HCT116 (cell line): Measurements from ENCODE around the gene INTS14.

Experiments
- CEBPB ChIP-seq: IDR thresholded peaks from 2 replicates; pipeline ENCODE4 v1.6.1; 2012; ENCODE audit warnings: low read depth
- CTCF ChIP-seq, 3 experiments: fragments of 200-600 bp in 1 of 3; sonication (generic) in 1 of 3; IDR thresholded peaks in 2 of 3; conservative IDR thresholded peaks in 1 of 3; 2 replicates each; pipeline ENCODE4 v1.5.1; 2012 to 2017; ENCODE audit warnings: low read depth in 2 of 3, low read length in 2 of 3, antibody characterized with exemption in 1 of 3, borderline replicate concordance in 1 of 3, control low read depth in 1 of 3, mild to moderate bottlenecking in 1 of 3, mixed read lengths in 1 of 3, mixed run types in 1 of 3, moderate library complexity in 1 of 3; ENCODE audit not compliant: insufficient read depth in 1 of 3
- EZH2phosphoT487 ChIP-seq: fragments of 200-600 bp; IDR thresholded peaks from 2 replicates; pipeline ENCODE4 v1.6.1; 2018; ENCODE audit warnings: antibody characterized with exemption, borderline replicate concordance
- JUND ChIP-seq: IDR thresholded peaks from 2 replicates; pipeline ENCODE4 v1.6.1; 2012
- POLR2A ChIP-seq: IDR thresholded peaks from 2 replicates; pipeline ENCODE4 v1.7.0; 2011; ENCODE audit warnings: borderline replicate concordance; ENCODE audit not compliant: insufficient read depth, insufficient read length; ENCODE audit errors: extremely low read depth
- SP1 ChIP-seq: IDR thresholded peaks from 2 replicates; pipeline ENCODE4 v1.6.1; 2012; ENCODE audit warnings: low read depth
- YY1 ChIP-seq: IDR thresholded peaks from 2 replicates; pipeline ENCODE4 v1.6.1; 2011; ENCODE audit warnings: low read length, low read depth, moderate library complexity, mild to moderate bottlenecking; ENCODE audit not compliant: insufficient replicate concordance; ENCODE audit errors: extremely low read depth
- ZFX ChIP-seq: fragments of 450-650 bp; IDR thresholded peaks from 2 replicates; pipeline ENCODE4 v1.6.1; 2017
- ZNF274 ChIP-seq: fragments of 200-500 bp; sonication (Bioruptor generic); IDR thresholded peaks from 2 replicates; pipeline ENCODE4 v1.6.1; 2014; ENCODE audit warnings: mild to moderate bottlenecking, low read depth, low read length, inconsistent platforms

- no peak for TF ChIP-seq CTCF (IDR thresholded peaks at IDR 0.05 in 2 of 3, conservative IDR thresholded peaks at IDR 0.05 in 1 of 3; ENCODE audit: borderline replicate concordance in 1 of 3, insufficient read depth in 1 of 3, low read depth in 2 of 3, low read length in 2 of 3)
- TF ChIP-seq CEBPB, result no peak
- no peak for TF ChIP-seq JUND
- TF ChIP-seq ZFX, result no peak
- no peak for TF ChIP-seq YY1
- no peak for TF ChIP-seq POLR2A
- TF ChIP-seq SP1, result no peak
- no peak for TF ChIP-seq EZH2phosphoT487
- TF ChIP-seq ZNF274, result no peak
These were observed 19.8 kb upstream of the INTS14 start for GRCh38 chr15:65630760-65631159.
